ENCODE data around the gene DDRGK1. TPM values are rescaled to one million over a fixed set of nuclear protein-coding genes. Genes with fewer than 3 reads are reported as not detected.
A peak's percentile ranks its signal among the peaks of the same experiment; 100 is the strongest.

Gene DDRGK1
- total RNA-seq, 1 experiment from 2014 or later = 72.0 TPM

- Histone ChIP-seq H3K36me3 (ENCODE audit: insufficient read depth, low read length, poor library complexity, severe bottlenecking) (peaks cover 30% of the 10 kb centered on the region), H3K4me3 (ENCODE audit: low read depth, low read length, poor library complexity, severe bottlenecking) (no peak overlapping the region), H3K27me3 (replicated peaks; ENCODE audit: insufficient read depth, low read depth, low read length, poor library complexity) (no peaks in the 10 kb centered on the region), H3K27ac (ENCODE audit: low read depth, low read length, poor library complexity, severe bottlenecking) (no peak overlapping the region), H3K4me1 (ENCODE audit: insufficient read depth, low read length, poor library complexity, severe bottlenecking) (no peaks in the 10 kb centered on the region), H3K9me3 (ENCODE audit: low read depth, low read length, poor library complexity, severe bottlenecking) (no peaks in the 10 kb centered on the region)
- no peak for DNase-seq (ENCODE audit: low spot score)
- POLR2A ChIA-PET (ENCODE audit: low non-redundant PET) = no interaction called here
- no TSS peak for BruUV-seq (replicated peaks)
- intact Hi-C loops (cut with micrococcal nuclease; ENCODE audit: unreplicated experiment) = no loop called here
- CTCF ChIA-PET = no interaction called here
- TF ChIP-seq, protein P1, sequence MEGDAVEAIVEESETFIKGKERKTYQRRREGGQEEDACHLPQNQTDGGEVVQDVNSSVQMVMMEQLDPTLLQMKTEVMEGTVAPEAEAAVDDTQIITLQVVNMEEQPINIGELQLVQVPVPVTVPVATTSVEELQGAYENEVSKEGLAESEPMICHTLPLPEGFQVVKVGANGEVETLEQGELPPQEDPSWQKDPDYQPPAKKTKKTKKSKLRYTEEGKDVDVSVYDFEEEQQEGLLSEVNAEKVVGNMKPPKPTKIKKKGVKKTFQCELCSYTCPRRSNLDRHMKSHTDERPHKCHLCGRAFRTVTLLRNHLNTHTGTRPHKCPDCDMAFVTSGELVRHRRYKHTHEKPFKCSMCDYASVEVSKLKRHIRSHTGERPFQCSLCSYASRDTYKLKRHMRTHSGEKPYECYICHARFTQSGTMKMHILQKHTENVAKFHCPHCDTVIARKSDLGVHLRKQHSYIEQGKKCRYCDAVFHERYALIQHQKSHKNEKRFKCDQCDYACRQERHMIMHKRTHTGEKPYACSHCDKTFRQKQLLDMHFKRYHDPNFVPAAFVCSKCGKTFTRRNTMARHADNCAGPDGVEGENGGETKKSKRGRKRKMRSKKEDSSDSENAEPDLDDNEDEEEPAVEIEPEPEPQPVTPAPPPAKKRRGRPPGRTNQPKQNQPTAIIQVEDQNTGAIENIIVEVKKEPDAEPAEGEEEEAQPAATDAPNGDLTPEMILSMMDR (conservative IDR thresholded peaks at IDR 0.05; ENCODE audit: low read depth, low read length) = no peak
- TF ChIP-seq EZH2 (IDR thresholded peaks at IDR 0.05; ENCODE audit: borderline replicate concordance, low read depth, low read length, poor library complexity, severe bottlenecking) = no peak
Observed at GRCh38 chr20:3150908-3151307, 53.6 kb downstream of the DDRGK1 start.

DNA sequence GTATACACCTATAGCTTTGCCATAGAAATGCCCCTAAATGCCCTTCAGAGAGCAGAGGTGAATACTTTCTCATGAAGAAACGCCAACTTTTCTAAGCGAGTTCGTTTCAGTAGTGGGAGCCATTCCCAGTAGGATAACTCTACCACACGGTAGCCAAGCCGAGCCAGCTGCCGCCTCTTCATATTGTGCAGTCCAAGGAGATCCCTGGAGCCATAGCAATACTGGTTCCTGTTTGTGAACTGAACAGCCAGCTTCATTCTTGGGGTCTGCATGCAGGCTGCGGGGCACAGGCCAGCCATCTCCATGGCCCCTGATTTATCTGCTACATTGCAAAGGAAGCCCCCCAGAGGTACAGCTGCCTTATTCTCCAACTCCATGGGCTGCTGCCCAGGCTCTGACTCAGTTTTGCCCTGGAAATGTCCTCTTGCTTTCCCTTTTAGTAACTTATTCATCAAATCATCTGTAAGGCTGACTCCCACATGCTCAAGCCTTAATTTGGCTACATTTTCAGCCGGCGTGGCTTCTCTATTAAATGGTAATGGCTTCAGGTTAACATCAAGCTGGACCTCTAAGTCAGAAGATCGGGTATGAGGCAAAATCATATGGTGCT is 57.6 kb downstream of the DDRGK1 start:
- no peak for DNase-seq (ENCODE audit: low spot score)
- Histone ChIP-seq H3K27me3 (replicated peaks; ENCODE audit: insufficient read depth, low read depth, low read length, poor library complexity) (no peaks in the 10 kb centered on the region), H3K4me1 (ENCODE audit: insufficient read depth, low read length, poor library complexity, severe bottlenecking) (no peaks in the 10 kb centered on the region), H3K36me3 (ENCODE audit: insufficient read depth, low read length, poor library complexity, severe bottlenecking) (peaks cover 26% of the 10 kb centered on the region), H3K4me3 (ENCODE audit: low read depth, low read length, poor library complexity, severe bottlenecking) (no peak overlapping the region), H3K27ac (ENCODE audit: low read depth, low read length, poor library complexity, severe bottlenecking) (no peak overlapping the region), H3K9me3 (ENCODE audit: low read depth, low read length, poor library complexity, severe bottlenecking) (no peaks in the 10 kb centered on the region)
- POLR2A ChIA-PET (ENCODE audit: low non-redundant PET) = no interaction called here
- intact Hi-C loops (cut with micrococcal nuclease; ENCODE audit: unreplicated experiment) = no loop called here
- TSS peak; percentile 9 for BruUV-seq (replicated peaks)
- no peak for TF ChIP-seq EZH2 (IDR thresholded peaks at IDR 0.05; ENCODE audit: borderline replicate concordance, low read depth, low read length, poor library complexity, severe bottlenecking)
- TF ChIP-seq, protein P1 (conservative IDR thresholded peaks at IDR 0.05; ENCODE audit: low read depth, low read length) = no peak
- CTCF ChIA-PET = no interaction called here

DNA sequence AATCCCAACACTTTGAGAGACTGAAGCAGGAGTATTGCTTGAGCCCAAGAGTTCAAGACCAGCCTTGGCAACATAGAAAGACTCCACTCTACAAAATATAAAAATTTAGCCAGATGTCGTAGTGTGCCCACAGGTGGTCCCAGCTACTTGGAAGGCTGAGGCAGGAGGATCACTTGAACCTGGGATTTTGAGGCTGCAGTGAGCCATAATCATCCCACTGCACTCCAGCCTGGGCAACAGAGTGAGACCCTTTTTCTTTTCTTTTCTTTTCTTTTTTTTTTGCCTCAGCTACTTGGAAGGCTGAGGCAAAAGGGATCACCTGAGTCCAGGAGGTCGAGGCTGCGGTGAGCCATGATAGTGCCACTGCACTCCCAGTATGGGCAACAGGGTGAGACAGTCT is 62.7 kb downstream of the DDRGK1 start:
- Histone ChIP-seq H3K4me3 (ENCODE audit: low read depth, low read length, poor library complexity, severe bottlenecking) (no peak overlapping the region), H3K27me3 (replicated peaks; ENCODE audit: insufficient read depth, low read depth, low read length, poor library complexity) (no peaks in the 10 kb centered on the region), H3K9me3 (ENCODE audit: low read depth, low read length, poor library complexity, severe bottlenecking) (no peaks in the 10 kb centered on the region), H3K36me3 (ENCODE audit: insufficient read depth, low read length, poor library complexity, severe bottlenecking) (peaks cover 3% of the 10 kb centered on the region), H3K27ac (ENCODE audit: low read depth, low read length, poor library complexity, severe bottlenecking) (no peak overlapping the region), H3K4me1 (ENCODE audit: insufficient read depth, low read length, poor library complexity, severe bottlenecking) (no peaks in the 10 kb centered on the region)
- POLR2A ChIA-PET (ENCODE audit: low non-redundant PET) = no interaction called here
- no TSS peak for BruUV-seq (replicated peaks)
- CTCF ChIA-PET = no interaction called here
- no peak for DNase-seq (ENCODE audit: low spot score)
- TF ChIP-seq, protein P1 (conservative IDR thresholded peaks at IDR 0.05; ENCODE audit: low read depth, low read length) = no peak
- no peak for TF ChIP-seq EZH2 (IDR thresholded peaks at IDR 0.05; ENCODE audit: borderline replicate concordance, low read depth, low read length, poor library complexity, severe bottlenecking)
- intact Hi-C loops (cut with micrococcal nuclease; ENCODE audit: unreplicated experiment) = no loop called here

Other genes starting within 250 kb of the DDRGK1 start
- gene GNRH2, start 161.1 kb downstream of the DDRGK1 start, total RNA-seq (2021) = 0.85 and 1.5 TPM in 2 replicates
- 73.4 and 77.7 TPM in 2 replicates for gene MRPS26, start 158.6 kb downstream of the DDRGK1 start, total RNA-seq (2021)
- not detected in 2 replicates for gene OXT, start 133.1 kb downstream of the DDRGK1 start, total RNA-seq (2021)
- gene AVP, start 120.0 kb downstream of the DDRGK1 start, total RNA-seq (2021) = not detected in 2 replicates
- gene FASTKD5, start 44.8 kb downstream of the DDRGK1 start, total RNA-seq (2021) = 17.6 and 20.4 TPM in 2 replicates
- gene UBOX5, start 44.8 kb downstream of the DDRGK1 start, total RNA-seq (2021) = 6.1 and 7.9 TPM in 2 replicates
- 6.1 and 7.5 TPM in 2 replicates for gene LZTS3, start 31.1 kb downstream of the DDRGK1 start, total RNA-seq (2021)
- gene ITPA, start 4.8 kb upstream of the DDRGK1 start, total RNA-seq (2021) = 79.9 and 81.3 TPM in 2 replicates
- gene SLC4A11, start 34.5 kb upstream of the DDRGK1 start, total RNA-seq (2021) = 1.1 and 1.5 TPM in 2 replicates
- gene DNAAF9, start 203.0 kb upstream of the DDRGK1 start, total RNA-seq (2021) = 8.1 and 12.1 TPM in 2 replicates